Choroid plexus epithelial cell (primary cell): ENCODE data around the gene SHOC1.
"Not testable (repeated sequence)": the region's sequence is repeated elsewhere in the genome, so short reads cannot be mapped to it uniquely, and the experiment has no call there.

ENCODE experiments used
- DNase-seq: peaks from one replicate; pipeline ENCODE4 v3.0.0-alpha.2; 2010; ENCODE audit warnings: low read depth
- H3K4me3 ChIP-seq: 2 replicates; pipeline ENCODE4 v1.5.1; 2011; ENCODE audit warnings: low read depth, mild to moderate bottlenecking, control low read depth, low read length, moderate library complexity
- CTCF ChIP-seq: conservative IDR thresholded peaks from 2 replicates; pipeline ENCODE4 v1.5.1; 2011; ENCODE audit warnings: low read depth, mild to moderate bottlenecking, control low read depth, inconsistent platforms, low read length, moderate library complexity

SHOC1 gene

GRCh38 chr9:111821006-111821528 is 26.3 kb upstream of the SHOC1 start:
- TF ChIP-seq CTCF, result no peak
- DNase-seq, result no peak
- no peak overlapping the region for H3K4me3 ChIP-seq

- no peak overlapping the region for H3K4me3 ChIP-seq
- TF ChIP-seq CTCF, result no peak
- no peak for DNase-seq
Observed at GRCh38 chr9:111819360-111819759, 24.6 kb upstream of the SHOC1 start.

GRCh38 chr9:111815285-111816070 is 20.7 kb upstream of the SHOC1 start:
- TF ChIP-seq CTCF, result no peak
- DNase-seq, result no peak
- H3K4me3 ChIP-seq, result no peak overlapping the region

- TF ChIP-seq CTCF, result no peak
- H3K4me3 ChIP-seq, result no peak overlapping the region
Observed at GRCh38 chr9:111812337-111812736, 17.6 kb upstream of the SHOC1 start.

GRCh38 chr9:111810908-111811307 is 16.2 kb upstream of the SHOC1 start:
- no peak for TF ChIP-seq CTCF
- DNase-seq, result no peak
- H3K4me3 ChIP-seq, result no peak overlapping the region

More at GRCh38 chr9:111812337-111812736, 17.6 kb upstream of the SHOC1 start:
- DNase-seq, result no peak

- DNase-seq, H3K4me3 ChIP-seq: not testable (repeated sequence)
Observed at GRCh38 chr9:111810415-111810814, 15.7 kb upstream of the SHOC1 start.

GRCh38 chr9:111807197-111807596 is 12.5 kb upstream of the SHOC1 start:
- H3K4me3 ChIP-seq, result no peak overlapping the region
- no peak for TF ChIP-seq CTCF
- DNase-seq, result no peak
